Astrocyte of the cerebellum (primary cell): ENCODE results near the gene CHD3.

Source experiments
- DNase-seq: peaks from one replicate; pipeline ENCODE4 v3.0.0-alpha.2; 2011; ENCODE audit warnings: low read depth
- H3K4me3 ChIP-seq: 2 replicates; pipeline ENCODE4 v1.5.1; 2011; ENCODE audit warnings: mild to moderate bottlenecking, low read depth, low read length, moderate library complexity
- in situ Hi-C: cut with HindIII; loops from 2 replicates; pipeline ENCODE4 v1.10.0; 2017; ENCODE audit warnings: low sequenced_read_pairs
- TF ChIP-seq, protein P1 (sequence below): IDR thresholded peaks from 2 replicates; pipeline ENCODE4 v1.5.1; 2012; ENCODE audit warnings: low read length, low read depth, moderate library complexity, mild to moderate bottlenecking; ENCODE audit errors: missing control alignments

The CHD3 gene

DNA sequence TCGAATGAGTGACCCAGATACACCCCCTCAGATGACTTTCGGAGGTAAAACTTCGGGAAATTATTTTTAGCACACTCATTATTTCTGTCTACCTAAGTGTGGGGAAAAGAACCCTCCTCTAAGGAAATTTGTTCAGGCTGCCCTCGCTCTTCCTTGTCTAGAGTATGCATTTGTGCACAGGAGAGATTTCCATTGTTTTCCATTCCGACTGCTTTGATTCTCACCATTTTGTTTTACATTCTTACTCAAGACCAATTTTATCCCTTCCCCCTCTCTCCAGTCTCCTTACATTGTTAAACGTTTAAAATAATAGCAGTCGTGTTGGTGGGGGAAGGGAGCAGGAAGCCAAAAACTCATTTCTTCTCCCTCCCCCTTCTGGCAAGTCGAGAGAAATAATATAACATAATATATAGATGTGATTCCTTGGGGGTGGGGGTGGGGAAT lies 1.5 kb upstream of the CHD3 start:
- TF ChIP-seq, protein P1, sequence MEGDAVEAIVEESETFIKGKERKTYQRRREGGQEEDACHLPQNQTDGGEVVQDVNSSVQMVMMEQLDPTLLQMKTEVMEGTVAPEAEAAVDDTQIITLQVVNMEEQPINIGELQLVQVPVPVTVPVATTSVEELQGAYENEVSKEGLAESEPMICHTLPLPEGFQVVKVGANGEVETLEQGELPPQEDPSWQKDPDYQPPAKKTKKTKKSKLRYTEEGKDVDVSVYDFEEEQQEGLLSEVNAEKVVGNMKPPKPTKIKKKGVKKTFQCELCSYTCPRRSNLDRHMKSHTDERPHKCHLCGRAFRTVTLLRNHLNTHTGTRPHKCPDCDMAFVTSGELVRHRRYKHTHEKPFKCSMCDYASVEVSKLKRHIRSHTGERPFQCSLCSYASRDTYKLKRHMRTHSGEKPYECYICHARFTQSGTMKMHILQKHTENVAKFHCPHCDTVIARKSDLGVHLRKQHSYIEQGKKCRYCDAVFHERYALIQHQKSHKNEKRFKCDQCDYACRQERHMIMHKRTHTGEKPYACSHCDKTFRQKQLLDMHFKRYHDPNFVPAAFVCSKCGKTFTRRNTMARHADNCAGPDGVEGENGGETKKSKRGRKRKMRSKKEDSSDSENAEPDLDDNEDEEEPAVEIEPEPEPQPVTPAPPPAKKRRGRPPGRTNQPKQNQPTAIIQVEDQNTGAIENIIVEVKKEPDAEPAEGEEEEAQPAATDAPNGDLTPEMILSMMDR = no peak
- H3K4me3 ChIP-seq = peak overlapping the region; percentile 84
- in situ Hi-C loops = no loop called here
- no peak for DNase-seq

DNA sequence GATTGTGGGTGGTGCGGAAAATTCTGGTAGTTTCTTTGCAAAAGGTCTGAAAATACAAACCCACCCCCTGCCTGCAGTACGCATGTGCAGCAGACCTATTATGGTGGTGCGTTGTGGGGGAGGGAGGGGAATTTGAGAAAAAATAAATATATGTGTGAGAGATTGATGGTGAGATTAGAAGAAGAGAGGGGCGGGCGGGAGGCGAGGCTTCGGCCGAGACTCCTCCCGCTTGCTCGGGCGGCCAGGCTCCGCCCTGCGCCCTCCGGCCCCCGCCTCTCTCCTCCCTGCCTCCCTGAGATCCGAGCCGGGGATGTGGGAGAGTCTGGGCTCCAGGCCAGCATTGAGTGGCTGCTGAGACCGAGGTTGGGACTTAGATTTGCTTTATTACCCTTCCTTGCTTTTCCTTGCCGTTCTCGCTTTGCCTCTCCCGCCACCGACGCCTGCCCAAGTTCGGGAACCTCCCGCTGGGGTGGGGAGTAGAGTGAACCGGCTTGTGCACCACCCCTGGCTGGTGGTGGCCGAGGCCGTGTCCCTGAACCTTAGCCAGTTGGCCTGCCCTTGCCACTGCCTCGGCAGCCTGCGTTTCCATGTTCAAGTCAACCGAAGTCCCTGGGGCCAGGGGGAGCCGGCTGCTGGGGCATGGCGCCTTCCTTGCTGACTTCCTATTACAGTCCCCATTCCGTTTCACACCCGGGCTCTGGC lies 956 bp upstream of the CHD3 start:
- TF ChIP-seq, protein P1 = no peak
- in situ Hi-C loops = no loop called here
- H3K4me3 ChIP-seq = peak overlapping the region; percentile 84
- peak; percentile 92 for DNase-seq

GRCh38 chr17:7889166-7889955 lies 772 bp downstream of the CHD3 start:
- H3K4me3 ChIP-seq = peak overlapping the region; percentile 3
- peak; percentile 70 for DNase-seq
- in situ Hi-C loops = no loop called here
- TF ChIP-seq, protein P1 = peak; percentile 49

DNA sequence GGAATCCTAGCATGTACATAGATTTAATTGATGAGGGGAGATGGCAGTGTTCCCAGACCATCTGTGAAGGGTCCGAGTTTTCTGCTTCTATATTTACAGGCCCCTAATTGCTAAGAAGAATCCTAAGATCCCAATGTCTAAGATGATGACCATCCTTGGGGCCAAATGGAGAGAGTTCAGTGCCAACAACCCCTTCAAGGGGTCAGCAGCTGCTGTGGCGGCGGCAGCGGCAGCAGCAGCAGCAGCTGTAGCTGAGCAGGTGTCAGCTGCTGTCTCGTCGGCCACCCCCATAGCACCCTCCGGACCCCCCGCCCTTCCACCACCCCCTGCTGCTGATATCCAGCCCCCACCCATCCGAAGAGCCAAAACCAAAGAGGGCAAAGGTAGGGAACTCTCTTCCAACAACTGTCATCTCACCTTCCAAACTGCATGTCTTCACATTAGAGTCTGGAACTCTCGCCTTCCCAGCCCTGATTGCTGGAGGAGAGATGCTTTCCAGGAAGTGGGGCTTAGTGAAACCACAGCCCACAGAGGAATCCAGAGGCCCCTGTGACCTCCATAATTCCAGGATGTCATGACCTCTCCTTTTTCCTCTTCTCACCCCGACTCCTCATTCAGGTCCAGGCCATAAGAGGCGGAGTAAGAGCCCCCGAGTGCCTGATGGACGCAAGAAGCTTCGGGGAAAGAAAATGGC lies 4.7 kb downstream of the CHD3 start:
- in situ Hi-C loops = no loop called here
- TF ChIP-seq, protein P1 = no peak
- no peak for DNase-seq
- H3K4me3 ChIP-seq = no peak overlapping the region

DNA sequence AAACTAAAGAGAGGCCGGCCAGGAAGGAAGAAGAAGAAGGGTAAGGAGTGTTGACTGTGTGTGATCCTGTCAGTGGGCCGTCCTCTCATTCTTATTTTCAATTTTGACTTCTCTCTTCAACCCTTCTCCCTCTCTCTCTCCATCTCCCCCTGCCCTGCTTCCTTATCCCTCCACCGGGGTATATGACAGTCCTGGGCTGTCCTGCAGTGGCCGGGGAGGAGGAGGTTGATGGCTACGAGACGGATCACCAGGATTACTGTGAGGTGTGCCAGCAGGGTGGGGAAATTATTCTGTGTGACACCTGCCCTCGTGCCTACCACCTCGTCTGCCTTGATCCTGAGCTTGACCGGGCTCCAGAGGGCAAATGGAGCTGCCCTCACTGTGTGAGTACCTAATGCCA lies 5.6 kb downstream of the CHD3 start:
- TF ChIP-seq, protein P1 = no peak
- in situ Hi-C loops = no loop called here
- DNase-seq = no peak
- H3K4me3 ChIP-seq = no peak overlapping the region

DNA sequence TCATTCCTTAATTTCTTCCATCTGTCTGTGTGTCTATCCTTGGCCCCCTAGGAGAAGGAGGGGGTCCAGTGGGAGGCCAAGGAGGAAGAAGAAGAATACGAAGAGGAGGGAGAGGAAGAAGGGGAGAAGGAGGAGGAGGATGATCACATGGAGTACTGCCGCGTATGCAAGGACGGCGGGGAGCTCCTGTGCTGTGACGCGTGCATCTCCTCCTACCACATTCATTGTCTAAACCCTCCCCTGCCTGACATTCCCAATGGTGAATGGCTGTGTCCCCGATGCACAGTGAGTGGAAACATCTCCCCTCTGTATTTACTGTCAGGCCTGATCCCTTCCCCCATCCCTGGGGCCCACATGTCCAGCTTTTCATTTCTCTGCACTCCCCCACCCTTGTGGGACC lies 6.3 kb downstream of the CHD3 start:
- H3K4me3 ChIP-seq = no peak overlapping the region
- DNase-seq = no peak
- TF ChIP-seq, protein P1 = no peak
- in situ Hi-C loops = no loop called here
